ENCODE results near the gene BRD9. TPM values are rescaled to one million over a fixed set of nuclear protein-coding genes. Genes with fewer than 3 reads are reported as not detected.
"Not testable (repeated sequence)": the region's sequence is repeated elsewhere in the genome, so short reads cannot be mapped to it uniquely, and the experiment has no call there.

The BRD9 gene
- total and polyA plus RNA-seq, 2 of the 4 experiments (the other 2 are of a cell fraction) = 22.0 to 43.4 TPM

DNA sequence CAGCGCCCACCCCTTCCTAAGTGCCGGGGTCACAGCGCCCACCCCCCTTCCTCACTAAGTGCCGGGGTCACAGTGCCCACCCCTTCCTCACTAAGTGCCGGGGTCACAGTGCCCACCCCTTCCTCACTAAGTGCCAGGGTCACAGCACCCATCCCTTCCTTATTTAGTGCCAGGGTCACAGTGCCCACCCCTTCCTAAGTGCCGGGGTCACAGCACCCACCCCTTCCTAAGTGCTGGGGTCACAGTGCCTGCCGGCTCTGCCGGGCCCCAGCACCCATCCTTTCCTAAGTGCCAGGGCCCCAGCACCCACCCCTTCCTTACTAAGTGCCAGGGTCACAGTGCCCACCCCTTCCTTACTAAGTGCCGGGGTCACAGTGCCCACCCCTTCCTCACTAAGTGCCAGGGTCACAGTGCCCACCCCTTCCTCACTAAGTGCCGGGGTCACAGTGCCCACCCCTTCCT lies 51.6 kb downstream of the BRD9 start:
- H2AFZ ChIP-seq (replicated peaks; ENCODE audit: low read length, poor library complexity); H4K8ac ChIP-seq (ENCODE audit: low read depth in 2 of 2, low read length in 2 of 2); H3K27ac ChIP-seq (ENCODE audit: insufficient read depth, low read length); BruUV-seq (replicated peaks); H3K9me3 ChIP-seq (ENCODE audit: control insufficient read depth, insufficient read depth, low read length); H2AK9ac ChIP-seq (replicated peaks; ENCODE audit: low read depth, low read length, poor library complexity); H4K20me1 ChIP-seq (ENCODE audit: insufficient read depth, low read length); H3K4me3 ChIP-seq (ENCODE audit: insufficient read depth, low read depth, low read length); H3K9ac ChIP-seq (ENCODE audit: low read depth, low read length); H2BK20ac ChIP-seq (ENCODE audit: low read depth, low read length); H2BK5ac ChIP-seq (ENCODE audit: low read depth, low read length, poor library complexity, severe bottlenecking); H2BK120ac ChIP-seq (ENCODE audit: low read depth, low read length); H3K23ac ChIP-seq (ENCODE audit: low read depth, low read length); H3K9me1 ChIP-seq (ENCODE audit: insufficient read depth, low read length); H3K18ac ChIP-seq (ENCODE audit: low read depth, low read length); H3K14ac ChIP-seq (replicated peaks; ENCODE audit: low read depth, low read length); H2AK5ac ChIP-seq (ENCODE audit: low read depth, low read length); POLR2A ChIA-PET (ENCODE audit: unreplicated experiment); DNase-seq; dilution Hi-C loops (cut with HindIII; ENCODE audit: low sequenced_read_pairs, unreplicated experiment); in situ Hi-C loops (cut with MboI; ENCODE audit: low sequenced_read_pairs); ATAC-seq (ENCODE audit: low read depth); H2BK15ac ChIP-seq (ENCODE audit: low read depth, low read length); H4K5ac ChIP-seq (ENCODE audit: low read depth, low read length); H3K27me3 ChIP-seq (ENCODE audit: control insufficient read depth, insufficient read depth, low read length); H3K4me2 ChIP-seq (ENCODE audit: low read depth, low read length); H3K56ac ChIP-seq (ENCODE audit: extremely low read depth, insufficient read depth, low read length); intact Hi-C loops (cut with micrococcal nuclease); CTCF ChIA-PET; H3K36me3 ChIP-seq (ENCODE audit: control insufficient read depth, insufficient read depth, low read length); H3K79me1 ChIP-seq (ENCODE audit: low read depth in 1 of 2, low read length in 2 of 2); H3K4ac ChIP-seq (ENCODE audit: low read depth, low read length); H4K91ac ChIP-seq (ENCODE audit: insufficient read depth, low read depth, low read length); H3K4me1 ChIP-seq (ENCODE audit: control insufficient read depth, insufficient read depth, low read length): not testable (repeated sequence)
- 67% methylated on average over 1 of the region's 10 CpGs; no CpG with 5 or more reads in 1 of the 2 experiments for WGBS, 2 experiments (ENCODE audit: extremely low coverage in 2 of 2, insufficient read length in 1 of 2)

DNA sequence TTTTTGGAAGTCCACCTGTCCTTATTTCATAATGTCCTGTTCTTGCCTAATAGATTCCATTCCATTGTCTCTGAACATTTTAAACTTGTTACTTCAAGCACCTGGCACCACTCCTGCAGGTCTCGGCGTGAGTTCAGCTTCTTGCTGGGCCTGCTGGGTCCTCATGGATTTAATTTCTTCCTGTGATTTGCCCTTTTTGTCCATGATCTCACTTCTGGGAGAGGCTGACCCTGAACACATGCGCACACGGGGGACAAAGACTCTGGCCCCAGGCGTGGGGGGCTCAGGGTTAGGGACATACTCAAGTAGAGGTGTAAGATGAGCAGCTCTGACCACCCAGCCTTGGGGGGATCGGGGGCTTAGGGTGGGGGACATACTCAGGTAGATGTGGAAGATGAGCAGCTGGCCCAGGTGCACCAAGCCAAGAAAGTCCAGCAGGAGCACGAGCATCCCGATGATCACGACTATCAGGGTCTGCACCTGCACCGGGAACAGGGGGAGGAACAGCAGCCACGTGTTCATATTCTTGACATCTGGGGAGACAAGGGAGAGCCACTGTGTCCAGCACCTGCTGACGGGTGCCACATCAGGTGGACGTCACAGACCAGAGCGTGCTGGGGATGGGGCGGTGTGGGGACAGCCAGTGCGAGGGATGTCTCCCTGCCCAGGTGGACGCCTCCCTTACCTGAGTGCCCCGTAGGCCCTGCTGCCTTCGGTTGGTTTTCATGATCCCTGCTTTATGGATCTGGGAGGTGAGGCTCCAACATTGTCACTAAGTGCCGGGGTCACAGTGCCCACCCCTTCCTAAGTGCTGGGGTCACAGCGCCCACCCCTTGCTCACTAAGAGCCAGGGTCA lies 52.3 kb downstream of the BRD9 start:
- DNase-seq; H3K36me3 ChIP-seq (ENCODE audit: control insufficient read depth, insufficient read depth, low read length); H3K79me1 ChIP-seq (ENCODE audit: low read depth in 1 of 2, low read length in 2 of 2); H2AFZ ChIP-seq (replicated peaks; ENCODE audit: low read length, poor library complexity); H3K56ac ChIP-seq (ENCODE audit: extremely low read depth, insufficient read depth, low read length); dilution Hi-C loops (cut with HindIII; ENCODE audit: low sequenced_read_pairs, unreplicated experiment); H3K4me3 ChIP-seq (ENCODE audit: insufficient read depth, low read depth, low read length); H3K4ac ChIP-seq (ENCODE audit: low read depth, low read length); H4K8ac ChIP-seq (ENCODE audit: low read depth in 2 of 2, low read length in 2 of 2); BruUV-seq (replicated peaks); H3K27me3 ChIP-seq (ENCODE audit: control insufficient read depth, insufficient read depth, low read length); H3K14ac ChIP-seq (replicated peaks; ENCODE audit: low read depth, low read length); H3K9me1 ChIP-seq (ENCODE audit: insufficient read depth, low read length); H2BK120ac ChIP-seq (ENCODE audit: low read depth, low read length); H3K9ac ChIP-seq (ENCODE audit: low read depth, low read length); H4K20me1 ChIP-seq (ENCODE audit: insufficient read depth, low read length); H3K23ac ChIP-seq (ENCODE audit: low read depth, low read length); H2BK5ac ChIP-seq (ENCODE audit: low read depth, low read length, poor library complexity, severe bottlenecking); H3K4me2 ChIP-seq (ENCODE audit: low read depth, low read length); intact Hi-C loops (cut with micrococcal nuclease); H2BK15ac ChIP-seq (ENCODE audit: low read depth, low read length); in situ Hi-C loops (cut with MboI; ENCODE audit: low sequenced_read_pairs); H2BK20ac ChIP-seq (ENCODE audit: low read depth, low read length); H2AK5ac ChIP-seq (ENCODE audit: low read depth, low read length); CTCF ChIA-PET; ATAC-seq (ENCODE audit: low read depth); H2AK9ac ChIP-seq (replicated peaks; ENCODE audit: low read depth, low read length, poor library complexity); H3K9me3 ChIP-seq (ENCODE audit: control insufficient read depth, insufficient read depth, low read length); H4K5ac ChIP-seq (ENCODE audit: low read depth, low read length); POLR2A ChIA-PET (ENCODE audit: unreplicated experiment); H3K4me1 ChIP-seq (ENCODE audit: control insufficient read depth, insufficient read depth, low read length); H3K27ac ChIP-seq (ENCODE audit: insufficient read depth, low read length); H3K18ac ChIP-seq (ENCODE audit: low read depth, low read length); H4K91ac ChIP-seq (ENCODE audit: insufficient read depth, low read depth, low read length): not testable (repeated sequence)
- 84% methylated on average over 16 of the region's 21 CpGs; no CpG with 5 or more reads in 1 of the 2 experiments for WGBS, 2 experiments (ENCODE audit: extremely low coverage in 2 of 2, insufficient read length in 1 of 2)

All from IMR-90 (cell line).